ENCODE measurements around the gene SDE2.
"Not testable (repeated sequence)": the region's sequence is repeated elsewhere in the genome, so short reads cannot be mapped to it uniquely, and the experiment has no call there.

Gene SDE2

GRCh38 chr1:226029093-226029496 lies 30.0 kb upstream of the SDE2 start:
- TF ChIP-seq TAF1 (IDR thresholded peaks at IDR 0.05; ENCODE audit: borderline replicate concordance, low read depth, low read length) (no peak), POLR2AphosphoS5 (IDR thresholded peaks at IDR 0.05; ENCODE audit: low read depth, low read length) (no peak), POLR2A (IDR thresholded peaks at IDR 0.05; ENCODE audit: low read depth, low read length) (no peak)
- peak; percentile 62 for FAIRE-seq

GRCh38 chr1:226027538-226028217 lies 28.5 kb upstream of the SDE2 start:
- FAIRE-seq: no peak

More at GRCh38 chr1:226029093-226029496, 30.0 kb upstream of the SDE2 start:
- peak; percentile 32 for DNase-seq (ENCODE audit: insufficient read length)

GRCh38 chr1:226026833-226027232 lies 27.7 kb upstream of the SDE2 start:
- DNase-seq (ENCODE audit: insufficient read length) (no peak), FAIRE-seq (no peak)
- no peak for TF ChIP-seq TAF1 (IDR thresholded peaks at IDR 0.05; ENCODE audit: borderline replicate concordance, low read depth, low read length)
- TF ChIP-seq POLR2A (IDR thresholded peaks at IDR 0.05; ENCODE audit: low read depth, low read length): no peak

More at GRCh38 chr1:226027538-226028217, 28.5 kb upstream of the SDE2 start:
- TF ChIP-seq POLR2AphosphoS5 (IDR thresholded peaks at IDR 0.05; ENCODE audit: low read depth, low read length) (no peak), TAF1 (IDR thresholded peaks at IDR 0.05; ENCODE audit: borderline replicate concordance, low read depth, low read length) (no peak), POLR2A (IDR thresholded peaks at IDR 0.05; ENCODE audit: low read depth, low read length) (no peak)
- DNase-seq (ENCODE audit: insufficient read length): no peak

- DNase-seq (ENCODE audit: insufficient read length) (no peak), FAIRE-seq (no peak)
- TF ChIP-seq TAF1 (IDR thresholded peaks at IDR 0.05; ENCODE audit: borderline replicate concordance, low read depth, low read length): no peak
- no peak for TF ChIP-seq POLR2AphosphoS5 (IDR thresholded peaks at IDR 0.05; ENCODE audit: low read depth, low read length)
- TF ChIP-seq POLR2A (IDR thresholded peaks at IDR 0.05; ENCODE audit: low read depth, low read length): no peak
These were observed 24.6 kb upstream of the SDE2 start for GRCh38 chr1:226023735-226024134.

- DNase-seq (ENCODE audit: insufficient read length) (no peak), FAIRE-seq (no peak)
- TF ChIP-seq TAF1 (IDR thresholded peaks at IDR 0.05; ENCODE audit: borderline replicate concordance, low read depth, low read length) (no peak), POLR2A (IDR thresholded peaks at IDR 0.05; ENCODE audit: low read depth, low read length) (no peak), POLR2AphosphoS5 (IDR thresholded peaks at IDR 0.05; ENCODE audit: low read depth, low read length) (no peak)
These were observed 22.7 kb upstream of the SDE2 start for GRCh38 chr1:226021801-226022200.

GRCh38 chr1:226021401-226021800 lies 22.3 kb upstream of the SDE2 start:
- no peak for TF ChIP-seq POLR2A (IDR thresholded peaks at IDR 0.05; ENCODE audit: low read depth, low read length)
- TF ChIP-seq TAF1 (IDR thresholded peaks at IDR 0.05; ENCODE audit: borderline replicate concordance, low read depth, low read length): no peak
- no peak for TF ChIP-seq POLR2AphosphoS5 (IDR thresholded peaks at IDR 0.05; ENCODE audit: low read depth, low read length)
- DNase-seq (ENCODE audit: insufficient read length): no peak
- FAIRE-seq: no peak

GRCh38 chr1:226019572-226019971 lies 20.4 kb upstream of the SDE2 start:
- no peak for FAIRE-seq
- TF ChIP-seq TAF1 (IDR thresholded peaks at IDR 0.05; ENCODE audit: borderline replicate concordance, low read depth, low read length) (no peak), POLR2AphosphoS5 (IDR thresholded peaks at IDR 0.05; ENCODE audit: low read depth, low read length) (no peak), POLR2A (IDR thresholded peaks at IDR 0.05; ENCODE audit: low read depth, low read length) (no peak)
- DNase-seq (ENCODE audit: insufficient read length): no peak

GRCh38 chr1:226017070-226017469 lies 17.9 kb upstream of the SDE2 start:
- no peak for FAIRE-seq
- TF ChIP-seq POLR2AphosphoS5 (IDR thresholded peaks at IDR 0.05; ENCODE audit: low read depth, low read length) (no peak), TAF1 (IDR thresholded peaks at IDR 0.05; ENCODE audit: borderline replicate concordance, low read depth, low read length) (no peak), POLR2A (IDR thresholded peaks at IDR 0.05; ENCODE audit: low read depth, low read length) (no peak)
- DNase-seq (ENCODE audit: insufficient read length): no peak

GRCh38 chr1:226009650-226010044 lies 10.5 kb upstream of the SDE2 start:
- FAIRE-seq (no peak), DNase-seq (ENCODE audit: insufficient read length) (no peak)
- TF ChIP-seq POLR2A (IDR thresholded peaks at IDR 0.05; ENCODE audit: low read depth, low read length) (no peak), POLR2AphosphoS5 (IDR thresholded peaks at IDR 0.05; ENCODE audit: low read depth, low read length) (no peak), TAF1 (IDR thresholded peaks at IDR 0.05; ENCODE audit: borderline replicate concordance, low read depth, low read length) (no peak)

- not testable (repeated sequence) for DNase-seq (ENCODE audit: insufficient read length); FAIRE-seq
These were observed 8.2 kb upstream of the SDE2 start for GRCh38 chr1:226007126-226007892.

- TF ChIP-seq POLR2A (IDR thresholded peaks at IDR 0.05; ENCODE audit: low read depth, low read length) (no peak), POLR2AphosphoS5 (IDR thresholded peaks at IDR 0.05; ENCODE audit: low read depth, low read length) (no peak), TAF1 (IDR thresholded peaks at IDR 0.05; ENCODE audit: borderline replicate concordance, low read depth, low read length) (no peak)
- FAIRE-seq (no peak), DNase-seq (ENCODE audit: insufficient read length) (no peak)
These were observed 7.5 kb upstream of the SDE2 start for GRCh38 chr1:226006686-226007085.

- DNase-seq (ENCODE audit: insufficient read length) (no peak), FAIRE-seq (no peak)
- no peak for TF ChIP-seq TAF1 (IDR thresholded peaks at IDR 0.05; ENCODE audit: borderline replicate concordance, low read depth, low read length)
- no peak for TF ChIP-seq POLR2A (IDR thresholded peaks at IDR 0.05; ENCODE audit: low read depth, low read length)
- no peak for TF ChIP-seq POLR2AphosphoS5 (IDR thresholded peaks at IDR 0.05; ENCODE audit: low read depth, low read length)
These were observed 5.3 kb upstream of the SDE2 start for GRCh38 chr1:226004396-226004795.

Measured in GM12892 (cell line).